Measurements from ENCODE around the gene PDZD2. TPM values are rescaled to one million over a fixed set of nuclear protein-coding genes. Genes with fewer than 3 reads are reported as not detected.
A peak's percentile ranks its signal among the peaks of the same experiment; 100 is the strongest.

Gene PDZD2
- total and polyA plus RNA-seq, 11 donors = 28.3 to 116 (median 80.6) TPM

- Histone ChIP-seq H3K27me3 (no peaks in the 10 kb centered on the region), H3K4me1 (peaks cover 0 to 49% (median 29%) of the 10 kb centered on the region in 12 donors), H3K9me3 (no peaks in the 10 kb centered on the region), H3K4me3 (no peak overlapping the region), H3K27ac (peak overlapping the region in 10 of 12 donors; percentile 2 to 79 (median 58)), H3K36me3 (no peaks in the 10 kb centered on the region)
- TF ChIP-seq POLR2A (IDR thresholded peaks at IDR 0.05) = no peak
- WGBS, 4 donors = 27 to 42% (median 35%) methylated on average over 7 to 9 of the region's 9 CpGs
- DNase-seq = peak; percentile 41 to 73 (median 62)
- ATAC-seq = peak; percentile 89 to 94 (median 90)
- intact Hi-C loops (cut with DNase I) = loop anchor here in 1 of 10 donors (10.0 kb wide), 1 partner anchor 63 kb away; no protein-coding TSS in a partner anchor
These were observed 32.4 kb downstream of the PDZD2 start for GRCh38 chr5:31671339-31671741.

GRCh38 chr5:31674371-31674951 is 35.5 kb downstream of the PDZD2 start:
- Histone ChIP-seq H3K36me3 (no peaks in the 10 kb centered on the region), H3K9me3 (no peaks in the 10 kb centered on the region), H3K27ac (peak overlapping the region in 5 of 12 donors; percentile 5 to 38 (median 19)), H3K27me3 (no peaks in the 10 kb centered on the region), H3K4me1 (peaks cover 0 to 56% (median 32%) of the 10 kb centered on the region in 12 donors), H3K4me3 (no peak overlapping the region)
- intact Hi-C loops (cut with DNase I) = loop anchor here in 1 of 10 donors (10.0 kb wide), 1 partner anchor 60 kb away; no protein-coding TSS in a partner anchor
- ATAC-seq = no peak
- WGBS, 4 donors = 88 to 96% (median 94%) methylated on average over 7 of the region's 7 CpGs
- TF ChIP-seq CTCF (IDR thresholded peaks at IDR 0.05) (no peak), POLR2A (IDR thresholded peaks at IDR 0.05) (no peak)
- DNase-seq = no peak

GRCh38 chr5:31675472-31675871 is 36.5 kb downstream of the PDZD2 start:
- intact Hi-C loops (cut with DNase I) = loop anchor here in 2 of 10 donors (5.0 to 10.0 kb wide), 2 partner anchors 33 to 59 kb away; no protein-coding TSS in a partner anchor
- ATAC-seq (no peak), DNase-seq (no peak)
- 43 to 54% (median 48%) methylated on average over 6 of the region's 6 CpGs for WGBS, 4 donors
- H3K4me3 ChIP-seq = no peak overlapping the region
- no peak for TF ChIP-seq POLR2A (IDR thresholded peaks at IDR 0.05)
- TF ChIP-seq CTCF (IDR thresholded peaks at IDR 0.05) = no peak
- no peaks in the 10 kb centered on the region for H3K27me3 ChIP-seq
- H3K36me3 ChIP-seq = no peaks in the 10 kb centered on the region
- H3K4me1 ChIP-seq = peaks cover 0 to 58% (median 32%) of the 10 kb centered on the region in 12 donors
- H3K27ac ChIP-seq = peak overlapping the region in 3 of 12 donors; percentile 5 to 37 (median 11)
- no peaks in the 10 kb centered on the region for H3K9me3 ChIP-seq

- Histone ChIP-seq H3K9me3 (no peaks in the 10 kb centered on the region), H3K4me3 (no peak overlapping the region), H3K4me1 (peaks cover 0 to 41% (median 10%) of the 10 kb centered on the region in 12 donors), H3K27ac (peak overlapping the region in 9 of 12 donors; percentile 3 to 73 (median 24)), H3K27me3 (no peaks in the 10 kb centered on the region), H3K36me3 (no peaks in the 10 kb centered on the region)
- DNase-seq (peak in 3 of 5 donors; percentile 28 to 83 (median 59)), ATAC-seq (peak; percentile 54 to 84 (median 72))
- whole genome bisulfite sequencing, 4 donors = 27 to 39% (median 35%) methylated on average over 3 to 6 of the region's 6 CpGs
- peak in 1 of 12 donors; percentile 8 for TF ChIP-seq CTCF (IDR thresholded peaks at IDR 0.05)
- TF ChIP-seq POLR2A (IDR thresholded peaks at IDR 0.05) = no peak
- intact Hi-C loops (cut with DNase I) = loop anchor here in 2 of 10 donors (5.0 to 10.0 kb wide), 2 partner anchors 36 to 57 kb away; no protein-coding TSS in a partner anchor
These were observed 39.2 kb downstream of the PDZD2 start for GRCh38 chr5:31678180-31678579.

All from heart left ventricle (tissue), 16 donors.